ENCODE results near the gene MPO.

The MPO gene

DNA sequence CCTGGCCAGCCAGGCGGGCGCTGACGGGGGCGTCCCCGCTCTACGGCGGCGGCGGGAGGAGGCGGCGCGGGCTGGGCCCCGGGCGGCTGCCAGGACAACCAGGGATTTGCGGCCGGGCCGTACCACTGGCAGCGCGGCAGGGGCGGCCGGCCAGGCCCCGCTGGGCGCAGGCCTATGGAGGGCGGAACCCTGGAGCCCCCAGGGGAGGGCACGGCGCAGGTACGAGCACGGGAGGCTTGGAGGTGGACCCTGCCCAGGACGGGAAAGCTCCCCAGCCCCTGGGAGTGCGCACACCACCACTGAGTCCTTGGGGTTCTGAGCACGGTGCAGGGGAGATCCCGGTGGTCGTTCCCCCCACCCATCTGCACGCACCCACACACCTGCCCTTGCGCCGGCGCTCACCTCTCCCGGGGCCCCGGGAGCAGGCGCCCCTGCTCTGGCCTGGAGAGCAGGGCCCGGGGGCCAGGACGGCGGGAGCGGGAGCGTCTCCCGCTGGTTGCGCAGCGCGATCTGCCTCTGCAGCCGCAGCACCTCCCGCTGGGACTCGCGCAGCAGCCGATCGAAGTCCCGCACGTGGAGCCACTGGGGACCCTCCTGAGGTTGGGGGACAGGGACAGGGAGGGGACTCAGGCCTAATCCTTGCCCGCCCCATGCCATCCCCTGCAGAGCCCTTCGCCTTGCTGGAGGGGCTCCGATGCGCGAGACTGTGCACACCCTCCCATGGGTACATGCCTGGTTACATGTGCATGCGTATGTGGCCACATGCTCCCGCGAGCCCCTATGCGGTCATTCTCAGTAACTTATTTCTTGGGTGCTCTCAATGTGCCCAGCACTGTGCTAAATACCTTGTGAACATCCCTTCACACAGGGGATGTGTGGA lies 43.9 kb upstream of the MPO start:
- Histone ChIP-seq H3K36me3 (ENCODE audit: control insufficient read depth in 2 of 2, insufficient read depth in 2 of 2, low read length in 2 of 2) (peaks cover 0 to 5% of the 10 kb centered on the region in 2 donors), H3K4me3 (ENCODE audit: low read length in 2 of 2) (peak overlapping the region; percentile 83 to 88), H3K9ac (ENCODE audit: low read length in 2 of 2) (peak overlapping the region; percentile 77 to 87), H3K4me1 (ENCODE audit: control insufficient read depth, insufficient read depth, low read length) (peaks cover 22% of the 10 kb centered on the region), H3K27ac (ENCODE audit: low read length) (peak overlapping the region; percentile 53), H3K27me3 (ENCODE audit: control insufficient read depth in 1 of 2, insufficient read depth in 2 of 2, low read length in 2 of 2) (no peaks in the 10 kb centered on the region), H3K9me3 (ENCODE audit: control insufficient read depth in 2 of 2, low read length in 2 of 2) (no peaks in the 10 kb centered on the region)

DNA sequence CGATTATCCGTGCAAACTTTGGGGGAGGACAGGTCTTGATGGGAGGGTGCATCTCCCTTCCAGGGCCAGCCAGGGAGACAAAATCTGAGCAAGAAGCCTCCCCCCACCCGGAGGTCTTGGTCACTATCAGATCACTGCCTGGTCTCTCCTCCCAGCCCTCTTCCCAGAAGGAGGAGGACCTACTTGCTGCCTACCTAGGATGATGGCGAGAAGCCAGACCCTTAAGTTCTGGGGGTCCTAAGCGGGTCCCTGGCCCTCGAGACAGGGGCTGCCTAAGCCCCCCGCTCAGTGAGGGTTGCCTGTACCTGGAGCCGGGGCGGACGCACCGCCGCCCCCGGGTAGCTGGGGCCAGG lies 43.3 kb upstream of the MPO start:
- peaks cover 22% of the 10 kb centered on the region for H3K4me1 ChIP-seq (ENCODE audit: control insufficient read depth, insufficient read depth, low read length)
- peak overlapping the region; percentile 53 for H3K27ac ChIP-seq (ENCODE audit: low read length)
- H3K36me3 ChIP-seq (ENCODE audit: control insufficient read depth in 2 of 2, insufficient read depth in 2 of 2, low read length in 2 of 2), result peaks cover 0 to 5% of the 10 kb centered on the region in 2 donors
- no peaks in the 10 kb centered on the region for H3K9me3 ChIP-seq (ENCODE audit: control insufficient read depth in 2 of 2, low read length in 2 of 2)
- H3K27me3 ChIP-seq (ENCODE audit: control insufficient read depth in 1 of 2, insufficient read depth in 2 of 2, low read length in 2 of 2), result no peaks in the 10 kb centered on the region
- H3K9ac ChIP-seq (ENCODE audit: low read length in 2 of 2), result peak overlapping the region; percentile 77 to 87
- H3K4me3 ChIP-seq (ENCODE audit: low read length in 2 of 2), result peak overlapping the region; percentile 83 to 88

DNA sequence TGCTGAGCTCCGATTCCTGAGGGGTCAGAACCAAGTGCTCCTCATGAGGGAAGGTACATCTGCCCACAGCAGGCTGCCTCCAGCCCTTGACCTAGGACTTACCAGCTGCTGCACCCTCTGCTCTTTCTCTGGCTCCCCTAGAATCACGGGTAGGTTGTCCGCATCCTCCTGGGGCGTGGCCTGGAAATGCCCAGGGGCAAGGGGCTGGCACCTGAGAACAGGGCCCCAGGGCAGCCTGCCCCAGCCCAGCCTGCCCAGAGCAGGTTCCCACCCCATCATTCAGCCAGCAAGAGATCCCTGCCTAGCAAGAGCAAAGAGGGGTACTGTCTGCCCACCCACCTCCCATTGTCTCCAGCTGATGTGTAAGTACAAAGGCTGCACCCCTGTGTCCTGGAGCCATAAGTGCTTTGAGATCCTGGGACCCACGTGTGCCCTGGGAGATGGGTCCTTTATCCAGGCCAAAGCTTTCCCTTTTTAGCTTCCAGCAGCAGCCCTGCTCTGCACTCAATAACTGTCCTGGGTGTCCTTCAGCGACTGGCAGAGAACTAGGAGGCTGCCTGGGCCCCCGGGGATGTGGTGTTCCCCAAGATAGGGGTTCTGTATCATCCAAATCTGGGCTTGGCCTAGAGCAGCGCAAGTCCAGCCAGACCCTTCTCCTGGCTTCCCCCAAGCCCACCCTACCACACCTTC lies 42.8 kb upstream of the MPO start:
- Histone ChIP-seq H3K27ac (ENCODE audit: low read length) (peak overlapping the region; percentile 53), H3K36me3 (ENCODE audit: control insufficient read depth in 2 of 2, insufficient read depth in 2 of 2, low read length in 2 of 2) (peaks cover 0 to 5% of the 10 kb centered on the region in 2 donors), H3K9me3 (ENCODE audit: control insufficient read depth in 2 of 2, low read length in 2 of 2) (no peaks in the 10 kb centered on the region), H3K27me3 (ENCODE audit: control insufficient read depth in 1 of 2, insufficient read depth in 2 of 2, low read length in 2 of 2) (no peaks in the 10 kb centered on the region), H3K9ac (ENCODE audit: low read length in 2 of 2) (peak overlapping the region; percentile 77 to 87), H3K4me1 (ENCODE audit: control insufficient read depth, insufficient read depth, low read length) (peaks cover 22% of the 10 kb centered on the region), H3K4me3 (ENCODE audit: low read length in 2 of 2) (peak overlapping the region; percentile 83 to 88)

DNA sequence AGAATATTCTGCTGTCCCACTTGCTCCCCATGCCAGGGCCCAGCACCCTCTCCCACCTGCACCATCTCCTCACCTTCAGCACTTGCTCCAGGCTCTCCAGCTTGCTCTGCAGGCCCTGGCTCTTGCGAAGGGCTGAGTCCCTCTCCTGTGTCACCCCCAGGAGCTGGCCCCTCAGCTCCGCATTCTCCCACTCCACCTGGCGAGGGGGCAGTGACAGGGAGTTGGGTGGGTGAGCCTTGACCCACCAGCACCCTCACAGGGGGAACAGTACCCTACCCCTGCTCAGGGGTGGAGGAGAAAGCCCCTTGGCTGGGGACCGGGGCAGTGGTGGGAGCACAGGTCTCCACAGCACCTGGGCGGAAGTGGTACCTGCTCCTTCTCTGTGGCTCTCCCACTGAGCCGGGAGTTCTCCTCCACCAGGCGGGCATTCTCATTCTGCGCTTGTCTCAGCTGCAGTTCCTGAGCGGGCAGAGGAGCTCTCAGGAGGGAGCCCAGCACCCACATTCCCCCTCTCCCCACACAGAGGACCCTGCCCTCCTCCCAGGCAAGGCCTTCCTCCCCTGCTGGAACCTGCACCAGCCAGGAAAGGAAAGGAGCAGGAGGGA lies 41.9 kb upstream of the MPO start:
- no peak overlapping the region for H3K9ac ChIP-seq (ENCODE audit: low read length in 2 of 2)
- no peaks in the 10 kb centered on the region for H3K9me3 ChIP-seq (ENCODE audit: control insufficient read depth in 2 of 2, low read length in 2 of 2)
- no peaks in the 10 kb centered on the region for H3K27me3 ChIP-seq (ENCODE audit: control insufficient read depth in 1 of 2, insufficient read depth in 2 of 2, low read length in 2 of 2)
- no peak overlapping the region for H3K27ac ChIP-seq (ENCODE audit: low read length)
- H3K4me1 ChIP-seq (ENCODE audit: control insufficient read depth, insufficient read depth, low read length), result peaks cover 22% of the 10 kb centered on the region
- peaks cover 0 to 5% of the 10 kb centered on the region in 2 donors for H3K36me3 ChIP-seq (ENCODE audit: control insufficient read depth in 2 of 2, insufficient read depth in 2 of 2, low read length in 2 of 2)
- H3K4me3 ChIP-seq (ENCODE audit: low read length in 2 of 2), result no peak overlapping the region

DNA sequence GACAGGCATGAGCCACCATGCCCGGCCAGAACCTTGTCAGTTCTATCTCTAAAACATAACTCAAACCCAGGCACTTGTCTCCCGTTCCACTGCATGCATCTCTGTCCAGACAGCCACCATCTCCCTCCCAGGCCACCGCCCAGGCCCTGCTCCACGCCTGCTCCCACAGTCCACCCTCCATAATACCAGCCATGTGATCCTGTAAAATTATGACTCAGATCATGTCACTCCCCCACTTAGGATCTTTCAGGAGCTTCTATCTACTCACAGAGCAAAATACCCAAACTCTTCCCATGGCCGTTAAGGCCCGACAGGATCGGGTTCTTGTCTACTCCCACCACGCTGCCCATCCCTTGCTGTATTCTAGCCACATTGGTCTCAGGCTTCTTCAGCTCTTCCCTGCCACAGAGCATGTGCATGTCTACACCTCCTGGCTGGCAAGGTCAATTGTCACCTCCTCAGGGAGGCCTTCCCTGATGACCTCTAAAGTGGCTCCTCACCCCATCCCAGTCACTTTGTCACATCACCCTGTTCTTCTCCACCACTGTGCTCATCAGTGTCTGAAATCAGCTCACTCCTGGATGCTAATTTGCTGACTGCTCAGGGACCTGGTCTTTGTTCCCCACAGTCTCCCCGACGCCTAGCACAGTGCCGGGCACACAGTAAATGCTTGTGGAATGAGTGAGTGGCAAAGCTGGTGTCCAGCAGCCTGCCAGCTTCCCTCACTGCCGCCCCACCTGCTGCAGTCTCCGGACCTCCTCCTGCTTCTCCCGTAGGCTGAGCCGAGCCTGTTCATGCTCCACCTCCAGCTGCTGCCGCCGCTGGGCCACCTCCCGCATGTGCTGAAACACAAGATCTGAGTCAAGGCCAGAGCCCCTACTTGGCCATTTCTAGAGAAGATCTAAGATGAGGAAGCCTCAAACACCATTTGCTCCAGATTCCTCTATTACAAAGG lies 41.1 kb upstream of the MPO start:
- no peak overlapping the region for H3K9ac ChIP-seq (ENCODE audit: low read length in 2 of 2)
- H3K27ac ChIP-seq (ENCODE audit: low read length), result no peak overlapping the region
- H3K4me1 ChIP-seq (ENCODE audit: control insufficient read depth, insufficient read depth, low read length), result peaks cover 22% of the 10 kb centered on the region
- no peak overlapping the region for H3K4me3 ChIP-seq (ENCODE audit: low read length in 2 of 2)
- H3K9me3 ChIP-seq (ENCODE audit: control insufficient read depth in 2 of 2, low read length in 2 of 2), result no peaks in the 10 kb centered on the region
- H3K36me3 ChIP-seq (ENCODE audit: control insufficient read depth in 2 of 2, insufficient read depth in 2 of 2, low read length in 2 of 2), result peaks cover 0 to 5% of the 10 kb centered on the region in 2 donors
- H3K27me3 ChIP-seq (ENCODE audit: control insufficient read depth in 1 of 2, insufficient read depth in 2 of 2, low read length in 2 of 2), result no peaks in the 10 kb centered on the region

DNA sequence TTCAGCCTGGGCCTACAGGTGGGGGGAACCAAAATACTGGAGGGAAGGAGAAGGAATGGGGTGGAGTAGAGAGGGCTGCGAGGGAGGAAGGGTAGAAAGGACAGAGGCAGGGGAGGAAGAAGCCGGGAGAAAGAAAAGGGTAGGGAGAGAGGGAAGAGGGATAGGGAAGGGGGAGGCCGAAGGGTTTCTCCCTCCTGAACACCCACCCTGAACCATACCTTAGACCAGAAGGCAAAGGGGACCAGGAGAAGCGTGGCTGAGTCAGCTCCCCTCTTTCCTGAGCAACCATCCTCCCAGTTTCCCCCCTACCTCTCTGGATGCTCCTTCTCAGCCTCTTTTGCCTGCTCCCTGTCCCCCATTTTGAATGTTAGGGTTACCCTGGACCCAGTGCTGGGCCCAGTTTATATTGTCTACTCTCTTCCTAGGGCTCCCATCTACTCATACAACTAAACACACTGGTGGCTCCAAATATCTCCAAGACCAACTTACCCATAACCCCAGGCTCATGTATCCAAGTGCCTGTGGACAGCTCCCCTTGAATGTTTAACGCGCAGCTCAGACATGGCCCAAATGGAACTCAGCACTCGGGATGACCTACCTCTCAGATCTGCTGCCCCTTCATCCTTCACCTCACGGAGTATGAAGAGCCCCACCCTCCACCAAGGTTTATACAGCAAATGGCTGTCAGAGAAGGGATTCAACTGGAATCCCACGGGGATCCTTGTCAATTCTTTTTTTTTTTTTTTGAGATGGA lies 40.0 kb upstream of the MPO start:
- peaks cover 0 to 5% of the 10 kb centered on the region in 2 donors for H3K36me3 ChIP-seq (ENCODE audit: control insufficient read depth in 2 of 2, insufficient read depth in 2 of 2, low read length in 2 of 2)
- H3K27ac ChIP-seq (ENCODE audit: low read length), result no peak overlapping the region
- H3K4me3 ChIP-seq (ENCODE audit: low read length in 2 of 2), result no peak overlapping the region
- peaks cover 22% of the 10 kb centered on the region for H3K4me1 ChIP-seq (ENCODE audit: control insufficient read depth, insufficient read depth, low read length)
- no peak overlapping the region for H3K9ac ChIP-seq (ENCODE audit: low read length in 2 of 2)
- H3K9me3 ChIP-seq (ENCODE audit: control insufficient read depth in 2 of 2, low read length in 2 of 2), result no peaks in the 10 kb centered on the region
- H3K27me3 ChIP-seq (ENCODE audit: control insufficient read depth in 1 of 2, insufficient read depth in 2 of 2, low read length in 2 of 2), result no peaks in the 10 kb centered on the region

DNA sequence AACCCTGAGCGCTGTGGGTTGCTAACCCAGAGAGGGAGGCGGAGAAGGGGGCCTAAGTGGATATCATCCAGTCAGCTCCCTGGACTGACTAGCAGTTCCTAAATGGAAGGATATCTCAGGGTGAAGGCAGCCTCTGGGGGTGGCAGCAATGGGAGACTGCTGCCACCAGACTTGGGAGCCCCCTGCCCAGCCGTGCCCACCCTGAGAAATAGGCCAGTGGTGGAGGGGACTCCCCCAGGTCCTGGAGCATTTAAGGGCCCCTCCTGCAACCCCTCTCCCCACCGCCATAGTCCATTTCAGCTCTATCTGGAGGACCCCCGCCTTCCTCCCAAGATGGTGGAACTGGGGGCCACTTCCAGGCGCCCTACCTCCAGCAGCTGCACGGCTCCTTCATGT lies 39.4 kb upstream of the MPO start:
- H3K9ac ChIP-seq (ENCODE audit: low read length in 2 of 2), result no peak overlapping the region
- H3K27me3 ChIP-seq (ENCODE audit: control insufficient read depth in 1 of 2, insufficient read depth in 2 of 2, low read length in 2 of 2), result no peaks in the 10 kb centered on the region
- H3K27ac ChIP-seq (ENCODE audit: low read length), result no peak overlapping the region
- no peak overlapping the region for H3K4me3 ChIP-seq (ENCODE audit: low read length in 2 of 2)
- no peaks in the 10 kb centered on the region for H3K9me3 ChIP-seq (ENCODE audit: control insufficient read depth in 2 of 2, low read length in 2 of 2)
- H3K4me1 ChIP-seq (ENCODE audit: control insufficient read depth, insufficient read depth, low read length), result peaks cover 18% of the 10 kb centered on the region
- peaks cover 0 to 8% of the 10 kb centered on the region in 2 donors for H3K36me3 ChIP-seq (ENCODE audit: control insufficient read depth in 2 of 2, insufficient read depth in 2 of 2, low read length in 2 of 2)

DNA sequence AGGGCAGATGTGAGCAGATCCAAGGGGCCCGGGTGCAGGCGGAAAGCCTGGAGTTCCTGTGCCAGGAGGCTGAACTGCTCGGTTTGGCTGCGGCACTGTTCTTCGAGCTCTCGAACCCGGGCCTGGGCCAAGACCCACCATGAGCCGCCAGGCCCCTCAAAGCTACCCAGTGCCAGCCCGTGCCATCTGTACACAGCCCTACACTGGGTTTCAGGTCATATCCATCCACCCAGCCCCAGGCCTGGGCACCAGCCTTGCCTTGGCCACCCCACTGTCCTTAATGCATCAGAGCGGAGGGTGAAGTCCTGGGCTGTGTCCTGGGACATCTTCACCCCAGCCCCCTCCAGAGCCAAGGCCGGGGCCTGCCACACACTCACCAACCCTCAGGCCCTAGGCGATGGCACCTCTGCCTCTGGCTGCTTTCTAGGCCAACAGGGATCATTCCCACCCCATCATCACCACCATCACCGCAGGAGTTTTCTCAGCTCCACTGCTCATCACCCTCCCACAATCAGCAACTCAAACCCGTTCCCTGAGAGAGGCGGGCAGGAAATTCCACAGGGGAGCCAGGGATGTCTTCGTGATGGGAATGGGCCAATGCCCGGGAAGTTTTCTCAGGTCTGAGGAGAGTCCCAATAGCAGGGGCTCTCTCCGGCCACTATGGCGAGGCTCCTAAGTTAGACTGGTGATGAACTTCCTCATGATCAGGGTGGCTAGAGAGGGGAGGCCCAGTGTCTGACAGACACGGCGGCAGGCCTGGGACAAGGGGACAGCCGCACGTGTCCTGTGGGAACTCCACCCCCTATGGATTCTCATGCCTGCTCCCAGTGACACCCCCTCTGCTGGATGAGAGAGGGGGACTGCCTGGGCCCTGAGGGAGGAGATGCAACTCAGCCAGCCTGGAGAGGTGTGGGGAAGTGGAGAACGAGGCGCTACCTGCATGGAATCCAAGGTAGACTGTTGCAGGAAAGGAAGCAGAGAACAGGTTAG lies 38.7 kb upstream of the MPO start:
- no peaks in the 10 kb centered on the region for H3K27me3 ChIP-seq (ENCODE audit: control insufficient read depth in 1 of 2, insufficient read depth in 2 of 2, low read length in 2 of 2)
- no peak overlapping the region for H3K27ac ChIP-seq (ENCODE audit: low read length)
- H3K36me3 ChIP-seq (ENCODE audit: control insufficient read depth in 2 of 2, insufficient read depth in 2 of 2, low read length in 2 of 2), result peaks cover 0 to 9% of the 10 kb centered on the region in 2 donors
- no peak overlapping the region for H3K9ac ChIP-seq (ENCODE audit: low read length in 2 of 2)
- no peaks in the 10 kb centered on the region for H3K9me3 ChIP-seq (ENCODE audit: control insufficient read depth in 2 of 2, low read length in 2 of 2)
- no peak overlapping the region for H3K4me3 ChIP-seq (ENCODE audit: low read length in 2 of 2)
- peaks cover 11% of the 10 kb centered on the region for H3K4me1 ChIP-seq (ENCODE audit: control insufficient read depth, insufficient read depth, low read length)

DNA sequence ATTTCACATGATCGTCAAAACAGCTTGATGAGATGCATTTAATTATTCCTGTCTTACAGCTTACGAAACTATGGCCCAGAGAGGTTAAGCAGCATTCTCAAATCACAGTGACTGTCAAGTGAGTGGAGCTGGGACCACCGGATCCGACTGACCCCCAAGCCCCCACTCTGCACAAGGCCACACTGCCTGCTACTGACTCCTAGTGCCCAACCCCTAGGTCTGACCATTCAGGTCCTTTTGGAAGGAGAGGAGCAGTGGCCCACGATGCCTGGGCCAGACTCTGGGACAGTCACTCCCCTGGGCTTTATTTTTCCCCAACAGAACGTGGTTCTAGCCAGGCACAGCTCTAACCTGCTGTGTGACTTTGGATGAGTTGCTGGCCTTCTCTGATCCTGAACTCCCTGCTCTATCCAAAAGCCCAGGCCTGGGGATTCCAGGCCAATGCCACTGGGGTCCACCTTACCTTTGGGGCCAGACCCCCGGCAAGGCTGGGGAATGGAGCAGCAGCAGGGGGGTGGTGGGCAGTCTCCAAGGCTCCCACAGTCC lies 38.0 kb upstream of the MPO start:
- H3K4me3 ChIP-seq (ENCODE audit: low read length in 2 of 2), result no peak overlapping the region
- H3K27me3 ChIP-seq (ENCODE audit: control insufficient read depth in 1 of 2, insufficient read depth in 2 of 2, low read length in 2 of 2), result no peaks in the 10 kb centered on the region
- H3K4me1 ChIP-seq (ENCODE audit: control insufficient read depth, insufficient read depth, low read length), result peaks cover 7% of the 10 kb centered on the region
- peaks cover 0 to 9% of the 10 kb centered on the region in 2 donors for H3K36me3 ChIP-seq (ENCODE audit: control insufficient read depth in 2 of 2, insufficient read depth in 2 of 2, low read length in 2 of 2)
- H3K9me3 ChIP-seq (ENCODE audit: control insufficient read depth in 2 of 2, low read length in 2 of 2), result no peaks in the 10 kb centered on the region
- no peak overlapping the region for H3K27ac ChIP-seq (ENCODE audit: low read length)
- H3K9ac ChIP-seq (ENCODE audit: low read length in 2 of 2), result no peak overlapping the region

All from stomach smooth muscle (tissue), 2 donors.